ENCODE data around the gene PRKAG3.
"Not testable (repeated sequence)": the region's sequence is repeated elsewhere in the genome, so short reads cannot be mapped to it uniquely, and the experiment has no call there.

Gene PRKAG3

GRCh38 chr2:218861645-218862318 lies 30.2 kb upstream of the PRKAG3 start:
- no peak for DNase-seq

- DNase-seq, result no peak
Measured at GRCh38 chr2:218860950-218861381, 29.4 kb upstream of the PRKAG3 start.

DNA sequence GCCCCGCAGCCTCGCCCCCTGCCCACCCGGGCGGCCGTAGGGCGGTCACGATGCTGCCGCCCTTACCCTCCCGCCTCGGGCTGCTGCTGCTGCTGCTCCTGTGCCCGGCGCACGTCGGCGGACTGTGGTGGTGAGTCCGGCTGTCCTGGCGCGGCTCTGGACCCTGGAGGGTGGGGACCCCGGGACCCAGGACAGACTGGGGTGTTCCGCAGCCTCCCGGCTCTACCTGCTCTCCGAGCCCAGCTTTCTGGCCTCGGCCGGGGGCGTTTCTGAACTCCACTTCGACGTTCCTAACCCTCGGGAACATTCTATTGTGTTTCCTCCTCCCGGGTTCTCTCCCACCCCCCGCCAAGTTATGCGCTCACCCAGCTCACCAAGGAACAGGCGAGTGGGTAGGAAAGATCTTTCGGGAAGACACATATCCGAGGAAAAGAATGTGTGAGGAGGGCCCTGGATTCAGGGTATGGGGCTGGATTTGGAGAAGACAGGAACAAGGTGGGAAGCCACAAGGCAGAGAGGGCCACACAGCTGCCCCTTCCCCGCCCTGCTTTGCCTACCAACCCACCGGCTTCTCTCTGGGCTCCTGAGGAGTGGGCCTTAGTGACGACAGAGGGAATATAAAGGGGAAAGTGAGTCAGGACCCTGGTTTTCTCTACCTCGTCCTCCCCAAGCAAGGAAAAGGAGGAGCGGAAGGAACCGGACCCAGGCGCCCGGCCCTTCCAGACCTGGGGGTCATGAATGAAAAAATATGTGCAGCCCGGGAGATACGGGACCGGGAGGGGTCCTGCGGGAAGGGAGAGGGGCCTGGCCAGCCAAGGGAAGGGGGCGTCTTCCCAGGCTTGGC lies 28.6 kb upstream of the PRKAG3 start:
- DNase-seq, result no peak

- DNase-seq, result no peak
Measured at GRCh38 chr2:218859556-218859987, 28.0 kb upstream of the PRKAG3 start, which contains the start of gene WNT6. Gene WNT6 (plus strand): TSS chr2:218859805. CDS start chr2:218860038, 233 bp downstream.

GRCh38 chr2:218858671-218859555 lies 27.3 kb upstream of the PRKAG3 start:
- no peak for DNase-seq

- DNase-seq, result no peak
Measured at GRCh38 chr2:218858138-218858445, 26.5 kb upstream of the PRKAG3 start.

DNA sequence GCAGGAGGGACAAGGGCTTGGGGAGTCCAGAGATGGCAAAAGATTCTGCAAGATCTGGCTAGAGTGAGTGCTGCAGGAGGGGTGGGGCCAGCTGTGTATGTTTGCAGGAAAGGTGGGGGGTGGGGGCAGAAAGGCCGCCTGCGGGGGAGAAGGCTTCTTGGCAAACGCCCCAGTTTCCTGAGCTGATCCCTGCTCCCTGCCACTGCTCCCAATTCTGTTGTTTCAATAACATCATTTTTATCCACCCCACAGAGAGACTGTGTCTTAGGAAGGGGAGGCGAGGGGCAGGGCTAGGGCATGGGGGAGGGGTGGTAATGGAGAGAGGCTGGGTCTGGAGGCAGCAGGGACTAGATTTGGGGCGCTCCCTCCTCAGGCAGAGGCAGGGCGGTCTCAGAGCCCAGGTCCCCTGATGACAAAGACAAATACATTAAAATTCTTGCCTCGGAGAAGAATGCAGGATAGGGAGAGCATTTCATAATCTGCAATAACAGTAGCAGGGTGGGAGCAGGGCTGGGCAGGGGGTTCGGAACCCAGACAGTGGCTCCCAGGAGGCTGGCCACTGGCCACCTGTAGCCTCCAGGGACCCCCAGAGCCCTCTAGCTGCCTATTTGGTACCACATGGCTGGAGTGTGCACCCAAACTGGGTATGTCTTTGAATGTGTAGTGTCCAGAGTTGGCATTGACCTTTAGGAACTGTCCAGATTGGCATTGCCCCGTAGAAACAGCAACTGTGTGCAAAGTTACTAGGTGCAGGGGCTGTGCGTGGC lies 26.0 kb upstream of the PRKAG3 start:
- no peak for DNase-seq

- DNase-seq, result no peak
Measured at GRCh38 chr2:218856896-218857243, 25.3 kb upstream of the PRKAG3 start.

- no peak for DNase-seq
Measured at GRCh38 chr2:218856167-218856895, 24.7 kb upstream of the PRKAG3 start.

- no peak for DNase-seq
Measured at GRCh38 chr2:218855305-218856166, 23.9 kb upstream of the PRKAG3 start.

DNA sequence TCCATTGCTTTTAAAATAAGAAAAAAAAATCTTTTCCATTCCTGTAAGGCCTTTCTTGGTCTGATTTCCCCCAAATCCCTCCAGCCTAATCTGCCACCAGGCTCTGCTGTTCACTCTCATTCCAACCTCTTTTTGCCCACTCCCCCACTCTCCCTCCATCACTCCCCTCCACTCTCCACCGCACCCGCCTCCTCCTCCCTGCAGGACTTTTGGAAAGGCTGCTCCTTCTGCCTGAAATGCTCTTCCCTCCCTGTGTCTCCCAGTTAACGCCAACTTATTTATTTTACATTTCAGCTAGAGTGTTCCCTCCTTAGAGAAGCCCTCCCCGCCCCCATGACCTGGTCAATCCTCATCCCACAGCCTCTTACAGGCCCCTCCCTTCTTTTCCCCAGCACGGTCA lies 23.3 kb upstream of the PRKAG3 start:
- no peak for DNase-seq

- DNase-seq, result no peak
Measured at GRCh38 chr2:218853766-218854165, 22.2 kb upstream of the PRKAG3 start.

DNA sequence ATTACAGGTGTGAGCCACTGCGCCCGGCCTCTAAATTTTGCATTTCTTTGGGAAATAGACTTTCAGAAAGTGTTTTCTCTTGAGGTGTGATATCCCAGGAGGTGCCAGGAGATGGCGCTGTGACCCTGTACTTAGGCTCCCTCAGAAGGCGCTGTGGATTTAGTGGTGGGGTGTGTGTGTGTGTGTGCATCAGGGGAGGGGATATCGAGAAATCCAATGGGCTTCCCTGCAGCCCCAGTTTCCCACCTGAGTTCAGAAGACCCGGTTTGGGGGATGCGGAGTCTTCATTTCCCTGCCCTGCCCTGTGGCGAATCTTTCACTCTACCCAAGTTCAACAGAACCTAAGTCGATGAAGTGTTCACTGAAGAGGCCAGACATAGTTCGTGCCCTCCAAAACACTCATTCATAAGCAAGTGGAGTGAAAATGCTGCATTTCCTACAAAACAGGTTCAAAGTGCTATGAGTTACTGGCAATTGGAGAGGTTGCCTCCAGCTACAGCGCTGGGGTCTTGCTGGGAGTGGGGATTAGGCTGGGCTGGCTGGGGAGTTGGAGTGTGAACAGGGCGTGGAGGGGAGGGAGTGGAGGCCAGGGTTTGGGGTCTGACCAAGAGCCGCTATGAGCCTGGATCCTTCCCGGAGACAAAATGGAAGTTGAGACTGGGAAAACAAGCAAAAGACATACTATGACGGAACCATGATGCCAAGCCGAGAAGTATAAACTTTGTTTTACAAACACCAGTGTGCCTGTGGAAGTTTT lies 21.5 kb upstream of the PRKAG3 start:
- DNase-seq, result peak; percentile 51

DNA sequence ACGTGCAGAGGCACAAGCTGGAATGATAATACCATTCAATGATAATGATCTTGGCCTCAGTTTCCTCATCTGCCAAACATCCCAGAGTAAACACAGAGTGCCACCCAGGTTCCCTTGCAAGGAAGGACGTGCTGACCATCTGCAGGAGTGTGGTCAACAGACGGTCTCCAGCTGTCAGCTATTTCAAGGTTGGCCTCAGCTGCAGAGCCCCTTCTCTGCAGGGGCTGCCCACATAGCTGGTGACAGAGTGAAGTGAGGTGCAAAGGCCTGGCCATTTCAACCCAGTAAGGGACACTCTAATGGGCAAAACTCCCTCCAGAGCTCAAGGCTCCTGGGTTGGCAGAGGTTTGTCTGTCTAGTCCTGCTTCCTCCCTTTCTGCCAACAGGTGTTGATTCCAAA lies 19.7 kb upstream of the PRKAG3 start:
- no peak for DNase-seq

DNA sequence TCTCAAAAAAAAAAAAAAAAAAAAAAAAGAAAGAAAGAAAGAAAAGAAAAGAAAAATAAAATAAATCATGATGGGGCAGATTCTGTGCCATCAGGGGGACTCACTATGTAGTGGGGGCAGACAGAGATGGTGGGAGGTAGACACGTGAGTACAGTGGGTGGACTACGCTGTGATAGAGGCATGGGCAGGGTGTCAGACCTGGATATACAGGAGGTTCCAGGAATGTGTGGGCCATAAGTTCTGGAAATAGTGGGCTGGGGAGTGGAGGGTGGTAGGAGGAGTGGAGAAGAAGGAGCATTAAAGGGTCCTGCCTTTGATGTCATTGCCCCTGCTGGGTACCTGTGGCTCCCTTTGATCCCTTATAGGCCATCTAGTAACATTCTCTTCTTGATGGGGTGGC lies 19.2 kb upstream of the PRKAG3 start:
- DNase-seq, result no peak

DNA sequence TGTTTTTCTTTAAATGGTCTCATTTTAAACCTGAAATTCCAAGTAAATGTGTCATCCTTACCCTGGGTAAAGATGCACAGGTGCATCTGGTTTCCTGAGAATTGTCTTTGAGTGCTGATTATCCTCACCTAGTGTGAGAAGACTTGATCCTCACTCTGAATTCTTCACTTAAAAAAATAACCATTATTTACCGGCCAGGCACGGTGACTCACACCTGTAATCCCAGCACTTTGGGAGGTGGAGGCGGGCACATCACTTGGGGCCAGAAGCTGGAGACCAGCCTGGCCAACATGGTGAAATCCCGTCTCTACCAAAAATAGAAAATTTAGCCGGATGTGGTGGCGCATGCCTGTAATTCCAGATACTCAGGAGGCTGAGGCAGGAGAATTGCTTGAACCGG lies 18.1 kb upstream of the PRKAG3 start:
- no peak for DNase-seq

DNA sequence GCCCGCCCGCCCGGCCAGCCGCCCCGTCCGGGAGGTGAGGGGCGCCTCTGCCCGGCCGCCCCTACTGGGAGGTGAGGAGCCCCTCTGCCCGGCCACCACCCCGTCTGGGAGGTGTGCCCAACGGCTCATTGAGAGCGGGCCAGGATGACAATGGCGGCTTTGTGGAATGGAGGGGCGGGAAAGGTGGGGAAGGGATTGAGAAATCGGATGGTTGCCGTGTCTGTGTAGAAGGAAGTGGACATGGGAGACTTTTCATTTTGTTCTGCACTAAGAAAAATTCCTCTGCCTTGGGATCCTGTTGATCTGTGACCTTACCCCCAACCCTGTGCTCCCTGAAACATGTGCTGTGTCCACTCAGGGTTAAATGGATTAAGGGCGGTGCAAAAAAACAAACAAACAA lies 15.4 kb upstream of the PRKAG3 start:
- not testable (repeated sequence) for DNase-seq

DNA sequence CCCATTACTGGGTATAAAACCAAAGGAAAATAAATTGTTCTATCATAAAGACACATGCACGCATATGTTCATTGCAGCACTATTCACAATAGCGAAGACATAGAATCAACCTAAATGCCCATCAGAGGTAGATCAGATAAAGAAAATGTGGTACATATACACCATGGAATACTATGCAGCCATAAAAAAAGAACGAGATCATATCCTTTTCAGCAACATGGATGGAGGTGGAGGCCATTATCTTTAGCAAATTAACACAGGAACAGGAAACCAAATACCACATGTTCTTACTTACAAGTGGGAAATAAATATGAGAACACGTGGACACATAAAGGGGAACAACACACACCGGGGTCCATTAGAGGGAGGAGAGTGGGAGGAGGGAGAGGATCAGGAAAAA lies 12.7 kb upstream of the PRKAG3 start:
- not testable (repeated sequence) for DNase-seq

- no peak for DNase-seq
Measured at GRCh38 chr2:218839888-218840287, 8.3 kb upstream of the PRKAG3 start.

GRCh38 chr2:218839430-218839829 lies 7.8 kb upstream of the PRKAG3 start:
- DNase-seq, result no peak

Measured in stimulated activated naive CD4-positive, alpha-beta T cell treated with Interleukin-2 at 50 U/mL for 16 hours (primary cell).